ENCODE measurements around the gene KRTAP24-1. TPM values are rescaled to one million over a fixed set of nuclear protein-coding genes. Genes with fewer than 3 reads are reported as not detected.

The KRTAP24-1 gene
- total RNA-seq, result not detected

DNA sequence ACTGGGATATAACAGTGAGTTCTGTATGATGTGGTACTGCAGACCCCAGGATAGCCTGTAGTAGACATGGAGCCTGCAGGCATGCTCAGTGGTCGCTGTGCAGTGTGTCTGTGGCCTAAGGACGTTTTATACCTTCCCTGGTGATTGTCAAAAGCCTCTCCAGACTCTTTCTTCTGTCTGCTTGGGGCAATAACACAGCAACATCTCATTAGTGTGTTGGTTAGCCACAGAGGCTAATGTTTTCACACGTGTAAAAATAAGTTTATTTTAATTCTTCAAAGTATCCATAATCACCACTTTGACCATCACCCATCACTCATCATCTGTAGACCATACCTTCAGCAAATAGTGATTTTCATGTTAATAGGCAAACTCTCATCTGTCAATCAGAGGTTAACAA, at the start of gene KRTAP24-1:
KRTAP24-1 (minus strand) TSS at position 101 of the 400 bp plus-strand sequence; CDS start at position 83, 18 bp downstream.
- H3K36me3 Mint-ChIP-seq, result no peaks in the 10 kb centered on the region
- ATAC-seq, result no peak
- no peak for DNase-seq (ENCODE audit: low spot score in 2 of 2)
- H3K27ac Mint-ChIP-seq, result no peak within 1 kb of the TSS
- H3K9me3 Mint-ChIP-seq, result no peaks in the 10 kb centered on the region

DNA sequence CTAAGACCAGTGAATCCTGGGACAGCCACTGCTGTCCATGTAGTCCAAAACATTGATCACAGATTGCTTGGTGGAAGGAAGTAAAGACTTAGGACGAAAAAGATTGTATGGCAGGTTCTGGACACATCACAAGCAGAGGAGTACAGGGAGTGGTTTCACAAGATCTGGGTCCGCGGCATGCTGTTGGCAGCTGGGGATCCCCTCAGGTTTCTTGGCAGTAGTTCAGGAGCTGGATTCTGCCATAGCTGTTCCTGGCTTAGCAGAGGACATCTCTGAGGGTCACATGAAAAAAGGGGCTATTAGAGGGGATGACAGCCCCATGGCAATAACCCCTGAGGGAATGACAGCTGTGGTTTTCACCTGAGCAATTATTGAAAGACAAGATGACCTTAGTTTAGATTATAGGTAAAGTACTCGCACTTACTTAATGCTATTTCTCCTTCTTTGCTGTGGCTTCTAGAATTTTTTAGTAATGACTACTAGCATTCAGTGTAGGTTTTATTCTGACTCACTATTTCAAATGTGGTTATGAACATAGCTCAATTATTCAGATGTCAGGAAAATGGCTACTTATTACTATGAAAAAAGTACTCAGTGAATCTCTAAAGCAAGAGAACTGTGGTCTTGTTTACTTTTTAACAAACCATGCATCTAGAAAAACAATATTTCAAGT, 46.6 kb upstream of the KRTAP24-1 start:
- ATAC-seq, result peak in 1 of 2 donors; percentile 64
- H3K27ac Mint-ChIP-seq, result no peak overlapping the region
- DNase-seq (ENCODE audit: low spot score in 2 of 2), result no peak
- H3K36me3 Mint-ChIP-seq, result no peaks in the 10 kb centered on the region
- H3K9me3 Mint-ChIP-seq, result no peaks in the 10 kb centered on the region

DNA sequence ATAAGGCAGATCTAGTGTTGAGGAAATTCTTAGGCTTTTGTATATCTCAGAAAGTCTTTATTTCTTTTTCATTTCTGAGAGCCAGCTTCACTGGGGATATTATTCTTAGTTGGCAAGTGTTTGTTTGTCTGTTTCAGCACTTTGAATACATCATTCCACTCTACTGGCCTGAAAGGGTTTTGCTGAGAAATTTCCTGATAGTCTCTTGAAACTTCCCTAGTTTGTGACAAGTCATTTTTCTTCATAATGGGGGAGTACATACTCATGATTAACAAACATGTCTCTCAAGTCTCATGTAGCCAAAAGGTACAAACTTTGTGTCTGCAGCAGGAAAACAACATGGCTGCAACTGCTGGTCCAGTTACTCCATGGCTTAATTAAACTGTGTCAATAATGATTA, 43.6 kb upstream of the KRTAP24-1 start:
- DNase-seq (ENCODE audit: low spot score in 2 of 2) (no peak), ATAC-seq (no peak)
- Mint-ChIP-seq H3K36me3 (no peaks in the 10 kb centered on the region), H3K27ac (no peak overlapping the region), H3K9me3 (no peaks in the 10 kb centered on the region)

GRCh38 chr21:30320215-30320614, 37.5 kb upstream of the KRTAP24-1 start, which contains the start of gene KRTAP26-1:
KRTAP26-1 (minus strand) TSS chr21:30320315; CDS start chr21:30320035, 280 bp downstream.
- ATAC-seq (no peak), DNase-seq (ENCODE audit: low spot score in 2 of 2) (no peak)
- Mint-ChIP-seq H3K36me3 (no peaks in the 10 kb centered on the region), H3K27ac (no peak within 1 kb of the TSS), H3K9me3 (no peaks in the 10 kb centered on the region)

DNA sequence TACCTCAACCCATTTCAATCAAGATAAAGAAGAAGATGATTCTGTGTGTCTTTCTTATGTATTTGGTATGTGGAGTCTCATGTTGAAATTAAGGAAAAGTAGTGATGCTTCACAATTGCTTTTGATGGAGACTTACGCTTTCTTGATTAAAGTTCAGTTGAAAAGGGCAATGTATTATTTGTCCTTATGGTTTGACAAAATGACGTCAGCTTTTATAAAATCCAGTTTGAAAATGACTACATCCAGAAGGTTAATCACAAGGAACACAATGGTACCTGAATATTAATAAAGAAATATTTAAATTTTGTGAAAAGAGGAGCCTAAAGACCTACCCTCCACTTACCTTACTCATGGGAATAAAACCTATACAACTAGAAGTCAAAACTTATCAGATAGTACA, 33.0 kb upstream of the KRTAP24-1 start:
- no peaks in the 10 kb centered on the region for H3K36me3 Mint-ChIP-seq
- no peak for ATAC-seq

GRCh38 chr21:30306884-30307283, 24.1 kb upstream of the KRTAP24-1 start:
- H3K27ac Mint-ChIP-seq, result no peak overlapping the region
- no peaks in the 10 kb centered on the region for H3K9me3 Mint-ChIP-seq
- no peak for DNase-seq (ENCODE audit: low spot score in 2 of 2)
- ATAC-seq, result no peak
- no peaks in the 10 kb centered on the region for H3K36me3 Mint-ChIP-seq

More for the DNA sequence above, 33.0 kb upstream of the KRTAP24-1 start:
- Mint-ChIP-seq H3K9me3 (no peaks in the 10 kb centered on the region), H3K27ac (no peak overlapping the region)
- DNase-seq (ENCODE audit: low spot score in 2 of 2), result no peak

- no peak for ATAC-seq
- Mint-ChIP-seq H3K9me3 (peaks cover 0 to 6% of the 10 kb centered on the region in 2 donors), H3K36me3 (no peaks in the 10 kb centered on the region), H3K27ac (no peak overlapping the region)
- no peak for DNase-seq (ENCODE audit: low spot score in 2 of 2)
Measured at GRCh38 chr21:30305136-30305535, 22.4 kb upstream of the KRTAP24-1 start.

GRCh38 chr21:30289215-30289614, 6.5 kb upstream of the KRTAP24-1 start, which contains the start of gene KRTAP25-1:
KRTAP25-1 (minus strand) TSS chr21:30289514; CDS start chr21:30289490, 24 bp downstream.
- DNase-seq (ENCODE audit: low spot score in 2 of 2), result no peak
- no peaks in the 10 kb centered on the region for H3K36me3 Mint-ChIP-seq
- no peak for ATAC-seq
- no peak within 1 kb of the TSS for H3K27ac Mint-ChIP-seq
- H3K9me3 Mint-ChIP-seq, result no peaks in the 10 kb centered on the region

DNA sequence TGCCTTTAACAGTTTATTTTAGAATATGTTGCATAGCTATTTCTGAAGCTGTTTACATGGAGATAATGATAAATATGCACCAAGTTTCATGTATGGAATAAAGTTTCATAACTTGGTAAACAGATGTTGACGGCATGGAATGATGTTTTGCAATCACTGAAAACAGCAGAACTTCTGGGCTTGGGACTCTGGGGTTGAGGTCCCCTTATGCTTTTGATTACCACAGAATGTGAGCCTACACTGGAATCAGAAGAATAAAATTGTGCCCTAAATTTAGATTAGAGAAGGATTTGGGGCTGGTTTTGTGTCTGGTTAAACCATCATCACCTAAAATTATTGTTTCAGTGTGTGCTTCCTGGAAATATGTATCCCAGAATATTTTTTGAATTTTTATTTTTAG, 11.1 kb downstream of the KRTAP24-1 start:
- Mint-ChIP-seq H3K36me3 (no peaks in the 10 kb centered on the region), H3K9me3 (peaks cover 0 to 3% of the 10 kb centered on the region in 2 donors), H3K27ac (no peak overlapping the region)
- ATAC-seq, result no peak
- DNase-seq (ENCODE audit: low spot score in 2 of 2), result no peak

GRCh38 chr21:30271156-30271555, 11.6 kb downstream of the KRTAP24-1 start:
- Mint-ChIP-seq H3K27ac (no peak overlapping the region), H3K9me3 (peaks cover 0 to 3% of the 10 kb centered on the region in 2 donors), H3K36me3 (no peaks in the 10 kb centered on the region)
- ATAC-seq (no peak), DNase-seq (ENCODE audit: low spot score in 2 of 2) (no peak)

DNA sequence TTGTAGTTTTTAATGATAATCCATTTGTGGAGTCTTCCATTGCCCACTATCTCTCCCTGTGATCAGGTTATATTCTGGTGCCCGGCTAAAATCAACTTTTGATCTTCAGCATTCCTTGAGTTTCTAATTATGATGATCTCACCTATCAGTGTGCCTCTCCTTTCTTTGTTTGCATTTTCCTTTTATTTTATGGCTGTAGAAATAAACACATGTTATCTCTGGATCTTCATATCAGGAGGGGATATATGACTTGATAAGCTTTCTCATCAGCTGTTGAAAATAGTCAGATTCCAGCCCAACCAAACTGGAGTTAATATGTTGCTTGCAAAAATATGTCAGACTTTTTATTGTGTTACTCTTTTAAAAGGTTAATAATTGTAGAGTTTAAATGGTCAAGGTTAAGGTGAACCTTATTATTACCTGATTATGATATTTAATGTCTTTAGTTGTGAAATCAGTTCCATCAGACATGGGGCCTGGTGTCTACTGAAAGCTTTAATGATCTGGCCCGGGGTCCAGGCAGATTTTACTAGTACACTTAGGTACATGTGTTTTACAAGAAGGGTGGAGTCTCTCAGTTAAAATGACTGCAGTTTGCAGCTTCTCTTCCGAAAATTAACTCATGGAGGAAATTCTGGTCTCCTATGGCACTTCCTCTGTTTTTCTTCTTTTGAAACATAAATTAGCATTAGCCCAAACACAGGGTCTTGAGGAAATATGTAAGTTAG, 12.8 kb downstream of the KRTAP24-1 start:
- peaks cover 0 to 3% of the 10 kb centered on the region in 2 donors for H3K9me3 Mint-ChIP-seq

DNA sequence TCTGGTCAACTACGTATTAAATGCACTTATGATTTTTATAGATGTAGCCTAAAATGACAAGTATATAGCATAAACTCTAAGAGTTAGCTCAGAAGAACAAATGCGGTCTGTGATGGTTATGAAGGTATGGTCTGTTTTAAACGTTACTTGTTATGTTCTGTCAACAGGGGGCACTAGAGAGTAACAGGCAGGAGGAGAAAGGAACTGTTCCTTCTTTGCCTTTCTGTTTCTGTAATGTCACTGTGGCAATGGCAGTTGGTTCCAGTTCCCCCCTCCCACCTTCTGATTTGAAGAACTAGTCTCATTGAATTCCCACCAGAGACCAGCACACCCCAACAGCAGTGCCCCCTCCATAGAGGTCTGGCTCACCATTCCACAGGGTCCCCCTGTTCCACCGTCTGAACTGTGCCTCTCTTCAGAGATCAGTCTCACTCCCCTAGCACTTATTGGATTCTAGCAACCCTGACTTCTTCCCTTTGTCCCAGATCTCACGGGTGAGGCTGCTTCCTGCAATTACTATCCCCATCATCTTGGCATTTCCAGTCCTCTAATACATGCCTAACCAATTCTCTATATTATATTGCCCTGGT, 14.0 kb downstream of the KRTAP24-1 start:
- DNase-seq (ENCODE audit: low spot score in 2 of 2), result no peak
- peaks cover 3% of the 10 kb centered on the region in 2 donors for H3K9me3 Mint-ChIP-seq
- ATAC-seq, result no peak
- H3K36me3 Mint-ChIP-seq, result no peaks in the 10 kb centered on the region
- H3K27ac Mint-ChIP-seq, result no peak overlapping the region

More for the DNA sequence above, 12.8 kb downstream of the KRTAP24-1 start:
- Mint-ChIP-seq H3K27ac (no peak overlapping the region), H3K36me3 (no peaks in the 10 kb centered on the region)
- DNase-seq (ENCODE audit: low spot score in 2 of 2), result no peak
- ATAC-seq, result no peak

DNA sequence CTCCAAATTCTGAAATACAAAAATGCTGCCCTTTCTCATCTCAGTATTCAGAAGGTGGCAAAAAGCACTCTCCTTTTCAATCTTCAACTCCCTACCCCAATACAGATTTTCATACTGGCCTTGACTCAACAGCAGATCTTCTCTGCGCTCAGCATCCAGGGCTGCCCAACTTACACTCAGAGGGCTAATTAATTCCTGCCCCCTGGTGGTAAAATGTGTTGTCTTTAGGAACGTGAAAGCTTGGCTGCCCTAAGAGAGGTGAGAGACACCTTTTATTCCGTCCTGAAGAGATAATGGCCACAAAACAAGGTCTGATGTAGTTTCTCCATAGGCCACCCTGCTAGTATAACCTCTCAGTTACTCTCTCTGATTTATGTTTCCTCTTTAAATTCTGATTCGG, 25.0 kb downstream of the KRTAP24-1 start:
- no peaks in the 10 kb centered on the region for H3K9me3 Mint-ChIP-seq
- H3K36me3 Mint-ChIP-seq, result no peaks in the 10 kb centered on the region
- ATAC-seq (no peak), DNase-seq (ENCODE audit: low spot score in 2 of 2) (no peak)
- H3K27ac Mint-ChIP-seq, result no peak overlapping the region

DNA sequence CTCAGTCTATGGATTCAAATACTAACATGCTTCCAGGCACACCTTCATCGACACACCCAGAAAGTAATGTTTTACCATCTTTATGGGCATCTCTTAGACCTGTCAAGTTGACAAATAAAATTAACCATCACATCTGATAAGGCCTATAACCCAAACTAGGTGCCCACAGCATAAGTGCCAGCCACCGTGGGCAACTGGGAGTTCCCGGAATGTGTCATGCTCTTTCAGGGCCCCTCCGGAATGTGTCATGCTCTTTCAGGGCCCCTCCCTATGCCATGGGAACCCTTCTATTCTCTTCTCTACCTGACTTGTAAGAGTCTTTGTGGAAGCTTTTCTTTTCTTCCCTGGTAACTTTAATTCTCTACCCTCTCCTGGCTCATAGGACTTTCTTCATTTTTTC, 26.6 kb downstream of the KRTAP24-1 start:
- H3K36me3 Mint-ChIP-seq, result no peaks in the 10 kb centered on the region
- no peak overlapping the region for H3K27ac Mint-ChIP-seq
- ATAC-seq (no peak), DNase-seq (ENCODE audit: low spot score in 2 of 2) (no peak)
- H3K9me3 Mint-ChIP-seq, result no peaks in the 10 kb centered on the region

DNA sequence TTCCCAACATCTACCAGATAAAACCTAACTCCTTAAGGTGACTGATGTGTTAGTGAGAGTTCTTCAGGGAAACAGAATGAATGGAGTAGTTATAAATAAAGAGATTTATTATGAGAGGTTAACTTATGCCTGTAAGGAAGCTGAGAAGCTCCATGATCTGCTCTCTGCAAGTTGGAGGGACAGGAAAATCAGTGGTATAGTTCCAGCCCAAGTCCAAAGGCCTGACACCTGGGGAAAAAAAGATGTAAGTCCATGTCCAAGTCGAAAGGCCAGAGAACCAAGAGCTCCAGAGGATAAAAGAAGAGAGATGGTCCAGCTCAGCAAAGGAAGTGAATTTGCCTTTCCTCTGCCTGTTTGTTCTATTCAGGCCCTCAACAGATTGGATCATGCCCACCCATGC, 27.1 kb downstream of the KRTAP24-1 start:
- DNase-seq (ENCODE audit: low spot score in 2 of 2) (no peak), ATAC-seq (no peak)
- H3K36me3 Mint-ChIP-seq, result no peaks in the 10 kb centered on the region
- H3K9me3 Mint-ChIP-seq, result no peaks in the 10 kb centered on the region
- H3K27ac Mint-ChIP-seq, result no peak overlapping the region

GRCh38 chr21:30251781-30252180, 31.0 kb downstream of the KRTAP24-1 start:
- ATAC-seq (no peak), DNase-seq (ENCODE audit: low spot score in 2 of 2) (no peak)
- Mint-ChIP-seq H3K9me3 (no peaks in the 10 kb centered on the region), H3K27ac (no peak overlapping the region), H3K36me3 (no peaks in the 10 kb centered on the region)

- no peak overlapping the region for H3K27ac Mint-ChIP-seq
Measured at GRCh38 chr21:30249936-30250335, 32.8 kb downstream of the KRTAP24-1 start.

More at GRCh38 chr21:30249936-30250335, 32.8 kb downstream of the KRTAP24-1 start:
- H3K9me3 Mint-ChIP-seq, result no peaks in the 10 kb centered on the region
- DNase-seq (ENCODE audit: low spot score in 2 of 2) (no peak), ATAC-seq (no peak)
- H3K36me3 Mint-ChIP-seq, result no peaks in the 10 kb centered on the region
